RWPE1 (cell line): ENCODE data around the gene SCAMP1.

Experiments used
- CTCF ChIA-PET: fragments of 350-600 bp; sonication (Branson Sonifier 250); formaldehyde crosslinking; extraction: SDS; loops from one replicate; lab custom pipeline; 2021; lab: Yijun Ruan, JAX
- POLR2A ChIA-PET: fragments of 400-600 bp; formaldehyde crosslinking; extraction: SDS; loops from one replicate; lab custom pipeline; 2020; ENCODE audit warnings: antibody characterized with exemption; ENCODE audit not compliant: low non-redundant PET; lab: Yijun Ruan, JAX
- DNase-seq: peaks from one replicate; pipeline ENCODE4 v3.0.0; 2012; ENCODE audit warnings: low spot score
- H3K27ac ChIP-seq: fragments of 450-650 bp; 2 replicates; pipeline ENCODE4 v1.5.1; 2017
- CTCF ChIP-seq: fragments of 450-650 bp; conservative IDR thresholded peaks from 2 replicates; pipeline ENCODE4 v1.5.1; 2017; ENCODE audit warnings: low read depth, mild to moderate bottlenecking

The SCAMP1 gene

GRCh38 chr5:78467140-78467539 lies 106.7 kb downstream of the SCAMP1 start:
- CTCF ChIA-PET, result interaction anchor here (0.6 to 2.6 kb wide), 9 partner anchors 8 to 498 kb away, joined by 3 to 14 read pairs (median 3); no protein-coding TSS in a partner anchor
- DNase-seq, result no peak
- H3K27ac ChIP-seq, result no peak overlapping the region
- no peak for TF ChIP-seq CTCF
- POLR2A ChIA-PET, result no interaction called here

GRCh38 chr5:78467752-78468357 lies 107.4 kb downstream of the SCAMP1 start:
- CTCF ChIA-PET, result interaction anchor here (0.6 to 2.6 kb wide), 20 partner anchors 8 to 915 kb away, joined by 3 to 14 read pairs (median 3); no protein-coding TSS in a partner anchor
- peak; percentile 46 for DNase-seq
- POLR2A ChIA-PET, result no interaction called here
- peak; percentile 87 for TF ChIP-seq CTCF
- H3K27ac ChIP-seq, result no peak overlapping the region

- no peak for DNase-seq
- CTCF ChIA-PET, result interaction anchor here (0.6 to 0.7 kb wide), 3 partner anchors 50 to 623 kb away, joined by 3 to 4 read pairs (median 4); no protein-coding TSS in a partner anchor
- TF ChIP-seq CTCF, result no peak
- POLR2A ChIA-PET, result no interaction called here
- no peak overlapping the region for H3K27ac ChIP-seq
These were observed 111.5 kb downstream of the SCAMP1 start for GRCh38 chr5:78471896-78472295.

GRCh38 chr5:78472469-78473106 lies 112.2 kb downstream of the SCAMP1 start:
- H3K27ac ChIP-seq, result no peak overlapping the region
- POLR2A ChIA-PET, result no interaction called here
- TF ChIP-seq CTCF, result peak; percentile 75
- CTCF ChIA-PET, result interaction anchor here (0.6 to 1.0 kb wide), 4 partner anchors 49 to 622 kb away, joined by 3 to 4 read pairs (median 4); partner anchors contain the start of gene SCAMP1
- peak; percentile 38 for DNase-seq

- no peak overlapping the region for H3K27ac ChIP-seq
- no peak for TF ChIP-seq CTCF
- ChIA-PET POLR2A (no interaction called here), CTCF (interaction anchor here (0.6 to 1.6 kb wide), 3 partner anchors 59 to 1890 kb away, joined by 3 to 5 read pairs (median 4); no protein-coding TSS in a partner anchor)
- no peak for DNase-seq
These were observed 113.3 kb downstream of the SCAMP1 start for GRCh38 chr5:78473751-78474150.

- ChIA-PET CTCF (interaction anchor here (0.9 to 1.4 kb wide), 2 partner anchors 7 to 149 kb away, joined by 4 to 6 read pairs; no protein-coding TSS in a partner anchor), POLR2A (no interaction called here)
- H3K27ac ChIP-seq, result no peak overlapping the region
- DNase-seq, result no peak
- no peak for TF ChIP-seq CTCF
These were observed 115.0 kb downstream of the SCAMP1 start for GRCh38 chr5:78475370-78475769.
